ENCODE measurements around the gene STXBP6. TPM values are rescaled to one million over a fixed set of nuclear protein-coding genes. Genes with fewer than 3 reads are reported as not detected.

Gene STXBP6
- total RNA-seq, 1 experiment from 2014 or later: 0.27 TPM

- Histone ChIP-seq H2AFZ (ENCODE audit: low read depth, low read length, poor library complexity, severe bottlenecking) (no peak overlapping the region), H3K27ac (ENCODE audit: low read depth, low read length) (no peak overlapping the region), H4K20me1 (ENCODE audit: insufficient read depth) (no peaks in the 10 kb centered on the region), H3K9me3 (ENCODE audit: control insufficient read depth in 1 of 2, insufficient read depth in 1 of 2, low read depth in 1 of 2, low read length in 2 of 2) (peaks cover 0 to 6% of the 10 kb centered on the region in 2 experiments; a peak in 1 of 4 replicates), H3K27me3 (ENCODE audit: insufficient read depth, low read length) (no peaks in the 10 kb centered on the region), H3K79me2 (ENCODE audit: insufficient read depth, low read length) (no peaks in the 10 kb centered on the region), H3K4me3 (replicated peaks in 1 of 2; ENCODE audit: low read depth in 1 of 2, low read length in 2 of 2) (no peak overlapping the region), H3K9ac (ENCODE audit: low read length) (no peak overlapping the region), H3K4me1 (ENCODE audit: control insufficient read depth in 1 of 2, insufficient read depth in 2 of 2, low read length in 2 of 2) (no peaks in the 10 kb centered on the region), H3K36me3 (ENCODE audit: control insufficient read depth in 1 of 2, insufficient read depth in 2 of 2, low read length in 2 of 2) (no peaks in the 10 kb centered on the region), H3K9me2 (ENCODE audit: insufficient read depth) (no peaks in the 10 kb centered on the region), H3K4me2 (ENCODE audit: low read length) (no peak overlapping the region)
- no TSS peak for BruUV-seq (replicated peaks)
- RAD21 ChIA-PET (ENCODE audit: low non-redundant PET in 1 of 2, low total read pairs in 2 of 2, uncharacterized antibody in 2 of 2, unreplicated experiment in 2 of 2): no interaction called here
- intact Hi-C loops (cut with micrococcal nuclease): no loop called here
- POLR2A ChIA-PET: no interaction called here
- TF ChIP-seq ATF3 (IDR thresholded peaks at IDR 0.05): no peak
- no peak for TF ChIP-seq CEBPB (IDR thresholded peaks at IDR 0.05; ENCODE audit: low read depth)
- TF ChIP-seq, protein P1, sequence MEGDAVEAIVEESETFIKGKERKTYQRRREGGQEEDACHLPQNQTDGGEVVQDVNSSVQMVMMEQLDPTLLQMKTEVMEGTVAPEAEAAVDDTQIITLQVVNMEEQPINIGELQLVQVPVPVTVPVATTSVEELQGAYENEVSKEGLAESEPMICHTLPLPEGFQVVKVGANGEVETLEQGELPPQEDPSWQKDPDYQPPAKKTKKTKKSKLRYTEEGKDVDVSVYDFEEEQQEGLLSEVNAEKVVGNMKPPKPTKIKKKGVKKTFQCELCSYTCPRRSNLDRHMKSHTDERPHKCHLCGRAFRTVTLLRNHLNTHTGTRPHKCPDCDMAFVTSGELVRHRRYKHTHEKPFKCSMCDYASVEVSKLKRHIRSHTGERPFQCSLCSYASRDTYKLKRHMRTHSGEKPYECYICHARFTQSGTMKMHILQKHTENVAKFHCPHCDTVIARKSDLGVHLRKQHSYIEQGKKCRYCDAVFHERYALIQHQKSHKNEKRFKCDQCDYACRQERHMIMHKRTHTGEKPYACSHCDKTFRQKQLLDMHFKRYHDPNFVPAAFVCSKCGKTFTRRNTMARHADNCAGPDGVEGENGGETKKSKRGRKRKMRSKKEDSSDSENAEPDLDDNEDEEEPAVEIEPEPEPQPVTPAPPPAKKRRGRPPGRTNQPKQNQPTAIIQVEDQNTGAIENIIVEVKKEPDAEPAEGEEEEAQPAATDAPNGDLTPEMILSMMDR (IDR thresholded peaks at IDR 0.05 in 2 of 3, conservative IDR thresholded peaks at IDR 0.05 in 1 of 3; ENCODE audit: borderline replicate concordance in 1 of 3, insufficient read depth in 1 of 3, low read depth in 2 of 3, low read length in 2 of 3): no peak
- TF ChIP-seq RAD21 (IDR thresholded peaks at IDR 0.05; ENCODE audit: low read depth): no peak
- no peak for TF ChIP-seq SRF (IDR thresholded peaks at IDR 0.05; ENCODE audit: low read depth)
- TF ChIP-seq EZH2phosphoT487 (IDR thresholded peaks at IDR 0.05; ENCODE audit: borderline replicate concordance): no peak
- TF ChIP-seq YY1 (IDR thresholded peaks at IDR 0.05; ENCODE audit: extremely low read depth, insufficient replicate concordance, low read depth, low read length): no peak
- TF ChIP-seq EGR1 (IDR thresholded peaks at IDR 0.05; ENCODE audit: low read depth): no peak
- TF ChIP-seq ELF1 (IDR thresholded peaks at IDR 0.05; ENCODE audit: borderline replicate concordance, low read depth): no peak
- TF ChIP-seq POLR2AphosphoS5 (IDR thresholded peaks at IDR 0.05; ENCODE audit: low read depth, low read length): no peak
- TF ChIP-seq REST (IDR thresholded peaks at IDR 0.05; ENCODE audit: low read depth): no peak
- TF ChIP-seq EZH2 (IDR thresholded peaks at IDR 0.05): no peak
- TF ChIP-seq, protein P2, sequence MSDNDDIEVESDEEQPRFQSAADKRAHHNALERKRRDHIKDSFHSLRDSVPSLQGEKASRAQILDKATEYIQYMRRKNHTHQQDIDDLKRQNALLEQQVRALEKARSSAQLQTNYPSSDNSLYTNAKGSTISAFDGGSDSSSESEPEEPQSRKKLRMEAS (IDR thresholded peaks at IDR 0.05): no peak
- TF ChIP-seq, protein P3, sequence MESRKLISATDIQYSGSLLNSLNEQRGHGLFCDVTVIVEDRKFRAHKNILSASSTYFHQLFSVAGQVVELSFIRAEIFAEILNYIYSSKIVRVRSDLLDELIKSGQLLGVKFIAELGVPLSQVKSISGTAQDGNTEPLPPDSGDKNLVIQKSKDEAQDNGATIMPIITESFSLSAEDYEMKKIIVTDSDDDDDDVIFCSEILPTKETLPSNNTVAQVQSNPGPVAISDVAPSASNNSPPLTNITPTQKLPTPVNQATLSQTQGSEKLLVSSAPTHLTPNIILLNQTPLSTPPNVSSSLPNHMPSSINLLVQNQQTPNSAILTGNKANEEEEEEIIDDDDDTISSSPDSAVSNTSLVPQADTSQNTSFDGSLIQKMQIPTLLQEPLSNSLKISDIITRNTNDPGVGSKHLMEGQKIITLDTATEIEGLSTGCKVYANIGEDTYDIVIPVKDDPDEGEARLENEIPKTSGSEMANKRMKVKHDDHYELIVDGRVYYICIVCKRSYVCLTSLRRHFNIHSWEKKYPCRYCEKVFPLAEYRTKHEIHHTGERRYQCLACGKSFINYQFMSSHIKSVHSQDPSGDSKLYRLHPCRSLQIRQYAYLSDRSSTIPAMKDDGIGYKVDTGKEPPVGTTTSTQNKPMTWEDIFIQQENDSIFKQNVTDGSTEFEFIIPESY (IDR thresholded peaks at IDR 0.05; ENCODE audit: extremely low read depth, insufficient replicate concordance, low read length): no peak
- no peak for TF ChIP-seq FOSL1 (IDR thresholded peaks at IDR 0.05; ENCODE audit: low read depth)
- no peak for TF ChIP-seq ZFX (IDR thresholded peaks at IDR 0.05)
- no peak for TF ChIP-seq JUND (IDR thresholded peaks at IDR 0.05)
- TF ChIP-seq SP1 (IDR thresholded peaks at IDR 0.05; ENCODE audit: low read depth): no peak
- ATAC-seq (no peak), DNase-seq (ENCODE audit: low read depth, low spot score) (no peak)
- CTCF ChIA-PET: no interaction called here
These were observed 274.0 kb downstream of the STXBP6 start for GRCh38 chr14:24775950-24776349.

Measured in HCT116 (cell line).